HepG2 (cell line): ENCODE measurements around the gene SLC18A3. TPM values are rescaled to one million over a fixed set of nuclear protein-coding genes. Genes with fewer than 3 reads are reported as not detected.

Experiments used
- ATAC-seq: fragments of 200-7000 bp; cut with Tn5 transposase; 3 replicates; pipeline ENCODE4 v1.9.1; 2020; ENCODE audit warnings: mild to moderate bottlenecking, moderate library complexity
- BruUV-seq: library from RNA; stranded (reverse); fragments of 400-500 nt; replicated peaks from 2 replicates; lab custom pipeline; 2021; lab: Mats Ljungman, UMichigan
- CTCF ChIA-PET: fragments of 300-600 bp; formaldehyde crosslinking; extraction: SDS; loops from one replicate; lab custom pipeline; 2021; ENCODE audit warnings: low total read pairs, inconsistent platforms, low intra/inter-chr PET ratio; lab: Yijun Ruan, JAX
- POLR2A ChIA-PET: fragments of 350-600 bp; sonication (Branson Sonifier 250); formaldehyde crosslinking; loops from one replicate; lab custom pipeline; 2020; ENCODE audit warnings: antibody characterized with exemption, inconsistent platforms; lab: Yijun Ruan, JAX
- DNase-seq: peaks from one replicate; pipeline ENCODE4 v3.0.0-alpha.2; 2015; ENCODE audit warnings: low spot score
- FAIRE-seq: peaks from 3 replicates; lab custom pipeline; 2011; peaks lifted over from hg19 to GRCh38; lab: Jason Lieb, UNC
- H2AFZ ChIP-seq: one replicate; pipeline ENCODE4 v1.6.1; 2011; ENCODE audit warnings: low read length, inconsistent platforms
- H3K27ac ChIP-seq: fragments of 300-600 bp; 3 replicates; pipeline ENCODE4 v1.8.0; 2011; ENCODE audit warnings: mixed run types, mild to moderate bottlenecking, mixed read lengths, low read length, inconsistent platforms; ENCODE audit not compliant: insufficient read depth; ENCODE audit errors: extremely low read length
- H3K27me3 ChIP-seq, 2 experiments: fragments of 200-600 bp in 1 of 2; 2 replicates in 1 of 2; 3 replicates in 1 of 2; pipeline versions ENCODE4 v1.6.0 to v1.8.0; 2011; ENCODE audit warnings: low read length in 2 of 2, mild to moderate bottlenecking in 2 of 2, moderate library complexity in 2 of 2, inconsistent platforms in 1 of 2; ENCODE audit not compliant: insufficient read depth in 2 of 2, control insufficient read depth in 1 of 2
- H3K36me3 ChIP-seq, 2 experiments: fragments of 200-600 bp in 1 of 2; replicated peaks in 1 of 2; 2 replicates in 1 of 2; 3 replicates in 1 of 2; pipeline versions ENCODE4 v1.5.1 to v1.8.0; 2011; ENCODE audit warnings: low read length in 2 of 2, inconsistent platforms in 1 of 2; ENCODE audit not compliant: insufficient read depth in 2 of 2, control insufficient read depth in 1 of 2
- H3K4me1 ChIP-seq: 2 replicates; pipeline ENCODE4 v1.5.1; 2012; ENCODE audit warnings: low read length, inconsistent platforms; ENCODE audit not compliant: insufficient read depth
- H3K4me2 ChIP-seq: 2 replicates; pipeline ENCODE4 v1.6.0; 2011; ENCODE audit warnings: low read depth, low read length, inconsistent platforms
- H3K4me3 ChIP-seq, 3 experiments: fragments of 200-600 bp in 1 of 3; sonication (generic), shearing (Covaris generic) in 1 of 3; replicated peaks in 1 of 3; 2 replicates each; pipeline ENCODE4 v1.5.1; 2011 to 2016; ENCODE audit warnings: low read length in 3 of 3, inconsistent platforms in 2 of 3, low read depth in 2 of 3, mild to moderate bottlenecking in 2 of 3, control low read depth in 1 of 3, mixed read lengths in 1 of 3; ENCODE audit not compliant: insufficient read depth in 1 of 3
- H3K79me2 ChIP-seq: one replicate; pipeline ENCODE4 v1.6.1; 2011; ENCODE audit warnings: low read length, inconsistent platforms; ENCODE audit not compliant: insufficient read depth
- H3K9ac ChIP-seq: 2 replicates; pipeline ENCODE4 v1.6.0; 2011; ENCODE audit warnings: mild to moderate bottlenecking, low read depth, low read length, inconsistent platforms; ENCODE audit not compliant: insufficient read depth
- H3K9me3 ChIP-seq: 2 replicates; pipeline ENCODE4 v1.5.1; 2012; ENCODE audit warnings: mild to moderate bottlenecking, low read length
- H4K20me1 ChIP-seq: 2 replicates; pipeline ENCODE4 v1.6.0; 2011; ENCODE audit warnings: inconsistent platforms, mild to moderate bottlenecking, low read length, moderate library complexity; ENCODE audit not compliant: insufficient read depth
- ARNT ChIP-seq: fragments of 450-650 bp; IDR thresholded peaks from 2 replicates; pipeline ENCODE4 v1.6.1; 2017
- EZH2 ChIP-seq: conservative IDR thresholded peaks from 2 replicates; pipeline ENCODE4 v1.6.1; 2012; ENCODE audit warnings: mild to moderate bottlenecking, low read depth, low read length, moderate library complexity
- MTF2 ChIP-seq: sonication (generic); formaldehyde crosslinking; IDR thresholded peaks from 2 replicates; pipeline ENCODE4 v1.5.0; 2020; ENCODE audit warnings: missing genetic modification reagents, borderline replicate concordance
- TBX3 ChIP-seq: fragments of 450-650 bp; IDR thresholded peaks from 2 replicates; pipeline ENCODE4 v1.6.1; 2017; ENCODE audit warnings: antibody characterized with exemption, mild to moderate bottlenecking, inconsistent platforms, borderline replicate concordance
- ZBTB20 ChIP-seq: sonication (generic); formaldehyde crosslinking; IDR thresholded peaks from 2 replicates; pipeline ENCODE4 v1.8.1; 2023; ENCODE audit warnings: missing genetic modification reagents, low read depth, mild to moderate bottlenecking, borderline replicate concordance
- ZNF572 ChIP-seq: sonication (generic); formaldehyde crosslinking; IDR thresholded peaks from 2 replicates; pipeline ENCODE4 v1.5.1; 2020; ENCODE audit warnings: mild to moderate bottlenecking, missing genetic modification reagents
- WGBS: methylation state at CpG from one replicate; pipeline ENCODE4 v1.1.6; 2017; ENCODE audit warnings: low lambda C conversion rate; 5-methylcytosine and 5-hydroxymethylcytosine counted together
- in situ Hi-C: cut with HindIII; loops from 2 replicates; pipeline ENCODE4 v1.10.0; 2017; ENCODE audit warnings: low pct_unique_long_range_greater_than_20kb; ENCODE audit not compliant: extremely low pct_ligation_motif_present
- intact Hi-C: fragments of 100-400 bp; cut with micrococcal nuclease; formaldehyde crosslinking; loops from one replicate; pipeline ENCODE4 v1.10.0; 2022; ENCODE audit not compliant: unreplicated experiment
- polyA plus RNA-seq, 8 experiments: library from polyadenylated mRNA; depleted of rRNA in 3 of 8; stranded (reverse) in 7 of 8; unstranded in 1 of 8; fragments of >200 nt; fragmentation: Illumina TruSeq in 4 of 8; extraction: Trizol in 4 of 8; gene quantifications; 2 replicates each; pipeline versions ENCODE4 v1.2.1 to v1.2.3, GENCODE V29; 2011 to 2016; ENCODE audit warnings: low read depth in 4 of 8, missing spikeins in 1 of 8, mixed read lengths in 1 of 8; ENCODE audit not compliant: insufficient read depth in 1 of 8
- total RNA-seq, 5 experiments: library from RNA; depleted of rRNA; stranded (reverse); fragments of >200 nt; fragmentation: Illumina TruSeq; extraction: Trizol; gene quantifications; 2 replicates each; pipeline ENCODE4 v1.2.3, GENCODE V29; 2016; ENCODE audit warnings: low read depth in 1 of 5
- TF ChIP-seq, protein P1 (sequence below): sonication (generic); formaldehyde crosslinking; IDR thresholded peaks from 2 replicates; pipeline ENCODE4 v1.4.0; 2020; ENCODE audit warnings: mild to moderate bottlenecking, missing genetic modification reagents
- TF ChIP-seq, protein P2 (sequence below): sonication (generic); formaldehyde crosslinking; IDR thresholded peaks from 2 replicates; pipeline ENCODE4 v1.8.1; 2022; ENCODE audit warnings: low read depth, mild to moderate bottlenecking, missing genetic modification reagents
- TF ChIP-seq, protein P3 (sequence below): sonication (generic); formaldehyde crosslinking; IDR thresholded peaks from 2 replicates; pipeline ENCODE4 v1.5.0; 2020; ENCODE audit warnings: missing genetic modification reagents, mild to moderate bottlenecking, borderline replicate concordance
- TF ChIP-seq, protein P4 (sequence below): sonication (generic); formaldehyde crosslinking; IDR thresholded peaks from 2 replicates; pipeline ENCODE4 v1.8.0; 2022; ENCODE audit warnings: low read depth, missing genetic modification reagents

SLC18A3 gene
- total and polyA plus RNA-seq, 2 of the 13 experiments (the other 11 are each of a cell fraction or from before 2014, with no cell fraction given), result not detected

DNA sequence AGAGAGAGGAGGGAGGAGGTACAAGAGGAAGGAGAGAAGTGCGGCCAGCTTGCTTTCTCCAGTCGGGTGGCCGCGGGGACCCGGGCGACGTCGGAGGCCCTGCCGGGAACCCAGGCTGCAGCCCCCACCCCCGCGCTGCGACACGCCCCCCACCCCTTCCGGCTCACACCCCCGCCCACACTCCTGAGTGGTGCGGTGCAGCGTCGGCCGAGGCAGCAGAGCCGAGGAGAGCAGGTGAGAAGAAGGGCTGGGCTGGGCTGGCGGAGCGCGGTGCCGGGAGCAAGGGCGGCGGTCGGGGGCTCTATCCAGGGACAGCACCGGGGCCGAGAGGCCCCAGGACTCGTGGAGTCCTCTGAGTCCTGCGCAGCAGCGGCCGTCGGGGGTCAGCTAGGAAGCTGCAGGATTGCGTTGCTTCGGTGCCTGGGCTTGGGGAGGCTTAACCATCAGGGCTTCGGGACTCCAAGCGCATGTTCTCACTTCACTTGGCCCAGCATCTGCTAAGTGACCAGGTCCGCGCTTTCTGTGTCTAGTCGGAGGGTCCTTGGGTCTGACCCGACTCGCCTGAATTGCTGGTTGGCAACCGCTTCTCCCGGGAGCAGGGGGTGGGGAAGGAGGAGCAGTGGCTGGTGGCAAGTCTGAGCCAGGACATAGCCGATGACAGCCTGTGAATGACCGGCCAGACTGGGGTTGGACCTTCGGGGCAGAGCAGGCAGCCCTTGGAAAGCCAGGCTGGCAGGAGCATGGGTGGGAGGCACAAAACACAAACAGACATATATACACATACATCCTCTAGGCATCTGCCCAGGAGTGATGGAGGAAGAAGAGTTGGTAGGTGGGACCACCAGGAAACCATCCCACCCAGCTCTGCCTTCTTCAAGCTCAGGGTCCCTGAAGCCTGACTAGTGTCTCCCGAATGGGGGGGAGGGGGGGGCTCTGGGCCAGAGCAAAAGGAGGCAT, 4.4 kb downstream of the SLC18A3 start:
- FAIRE-seq, result no peak
- Histone ChIP-seq H3K79me2 (no peaks in the 10 kb centered on the region), H3K27ac (no peak overlapping the region), H3K4me3 (no peak overlapping the region), H3K9me3 (no peaks in the 10 kb centered on the region), H3K4me1 (no peaks in the 10 kb centered on the region), H2AFZ (no peak overlapping the region), H3K27me3 (peaks cover 7 to 54% of the 10 kb centered on the region in 2 experiments; a peak in 4 of 5 replicates), H3K4me2 (no peak overlapping the region), H3K9ac (no peak overlapping the region), H4K20me1 (peaks cover 2% of the 10 kb centered on the region), H3K36me3 (no peaks in the 10 kb centered on the region)
- ChIA-PET CTCF (no interaction called here), POLR2A (no interaction called here)
- 25% methylated on average over 8 of the region's 49 CpGs for WGBS
- DNase-seq, result no peak
- no peak for ATAC-seq
- TF ChIP-seq, protein P1, sequence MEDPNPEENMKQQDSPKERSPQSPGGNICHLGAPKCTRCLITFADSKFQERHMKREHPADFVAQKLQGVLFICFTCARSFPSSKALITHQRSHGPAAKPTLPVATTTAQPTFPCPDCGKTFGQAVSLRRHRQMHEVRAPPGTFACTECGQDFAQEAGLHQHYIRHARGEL (CRISPR knock-in tag), result no peak
- TF ChIP-seq EZH2, result peak; percentile 24; the same call in 1 of the 2 replicates
- intact Hi-C loops, result no loop called here
- in situ Hi-C loops, result no loop called here
- BruUV-seq, result no TSS peak

DNA sequence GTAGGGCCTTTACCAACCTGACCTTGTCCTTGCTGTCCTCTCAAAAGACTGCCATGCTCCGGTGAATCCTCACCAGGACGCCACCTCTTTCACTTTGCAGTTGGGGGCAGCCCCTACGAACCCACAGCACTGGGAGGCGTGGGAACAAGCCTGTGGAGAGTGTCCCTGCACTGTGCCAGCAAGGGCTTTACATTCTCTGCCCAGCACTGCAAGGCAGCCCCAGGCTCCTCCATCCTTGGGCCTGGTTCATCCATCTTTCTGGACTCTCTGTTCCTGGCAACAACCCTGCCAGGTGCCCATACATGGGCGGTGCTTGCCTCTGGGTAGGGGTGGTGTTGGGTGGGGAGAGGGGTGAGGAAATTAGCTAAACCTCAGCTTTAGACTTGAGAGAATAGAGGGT, 5.1 kb downstream of the SLC18A3 start:
- no peak for FAIRE-seq
- Histone ChIP-seq H3K27ac (no peak overlapping the region), H3K4me1 (no peaks in the 10 kb centered on the region), H3K27me3 (peaks cover 7 to 60% of the 10 kb centered on the region in 2 experiments; a peak in 4 of 5 replicates), H4K20me1 (peaks cover 2% of the 10 kb centered on the region), H3K79me2 (no peaks in the 10 kb centered on the region), H3K4me3 (no peak overlapping the region), H2AFZ (no peak overlapping the region), H3K9me3 (no peaks in the 10 kb centered on the region), H3K9ac (no peak overlapping the region), H3K4me2 (no peak overlapping the region), H3K36me3 (no peaks in the 10 kb centered on the region)
- intact Hi-C loops (no loop called here), in situ Hi-C loops (no loop called here)
- ATAC-seq, result no peak
- POLR2A ChIA-PET, result no interaction called here
- DNase-seq, result no peak
- 29% methylated on average over 5 of the region's 5 CpGs for WGBS
- no TSS peak for BruUV-seq
- CTCF ChIA-PET, result no interaction called here
- TF ChIP-seq, protein P2, sequence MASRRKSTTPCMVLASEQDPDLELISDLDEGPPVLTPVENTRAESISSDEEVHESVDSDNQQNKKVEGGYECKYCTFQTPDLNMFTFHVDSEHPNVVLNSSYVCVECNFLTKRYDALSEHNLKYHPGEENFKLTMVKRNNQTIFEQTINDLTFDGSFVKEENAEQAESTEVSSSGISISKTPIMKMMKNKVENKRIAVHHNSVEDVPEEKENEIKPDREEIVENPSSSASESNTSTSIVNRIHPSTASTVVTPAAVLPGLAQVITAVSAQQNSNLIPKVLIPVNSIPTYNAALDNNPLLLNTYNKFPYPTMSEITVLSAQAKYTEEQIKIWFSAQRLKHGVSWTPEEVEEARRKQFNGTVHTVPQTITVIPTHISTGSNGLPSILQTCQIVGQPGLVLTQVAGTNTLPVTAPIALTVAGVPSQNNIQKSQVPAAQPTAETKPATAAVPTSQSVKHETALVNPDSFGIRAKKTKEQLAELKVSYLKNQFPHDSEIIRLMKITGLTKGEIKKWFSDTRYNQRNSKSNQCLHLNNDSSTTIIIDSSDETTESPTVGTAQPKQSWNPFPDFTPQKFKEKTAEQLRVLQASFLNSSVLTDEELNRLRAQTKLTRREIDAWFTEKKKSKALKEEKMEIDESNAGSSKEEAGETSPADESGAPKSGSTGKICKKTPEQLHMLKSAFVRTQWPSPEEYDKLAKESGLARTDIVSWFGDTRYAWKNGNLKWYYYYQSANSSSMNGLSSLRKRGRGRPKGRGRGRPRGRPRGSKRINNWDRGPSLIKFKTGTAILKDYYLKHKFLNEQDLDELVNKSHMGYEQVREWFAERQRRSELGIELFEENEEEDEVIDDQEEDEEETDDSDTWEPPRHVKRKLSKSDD (CRISPR knock-in tag), result no peak
- TF ChIP-seq ZNF572 (CRISPR knock-in tag) (no peak), TBX3 (no peak), ZBTB20 (CRISPR knock-in tag) (no peak), ARNT (no peak), MTF2 (CRISPR knock-in tag) (no peak)
- TF ChIP-seq, protein P3, sequence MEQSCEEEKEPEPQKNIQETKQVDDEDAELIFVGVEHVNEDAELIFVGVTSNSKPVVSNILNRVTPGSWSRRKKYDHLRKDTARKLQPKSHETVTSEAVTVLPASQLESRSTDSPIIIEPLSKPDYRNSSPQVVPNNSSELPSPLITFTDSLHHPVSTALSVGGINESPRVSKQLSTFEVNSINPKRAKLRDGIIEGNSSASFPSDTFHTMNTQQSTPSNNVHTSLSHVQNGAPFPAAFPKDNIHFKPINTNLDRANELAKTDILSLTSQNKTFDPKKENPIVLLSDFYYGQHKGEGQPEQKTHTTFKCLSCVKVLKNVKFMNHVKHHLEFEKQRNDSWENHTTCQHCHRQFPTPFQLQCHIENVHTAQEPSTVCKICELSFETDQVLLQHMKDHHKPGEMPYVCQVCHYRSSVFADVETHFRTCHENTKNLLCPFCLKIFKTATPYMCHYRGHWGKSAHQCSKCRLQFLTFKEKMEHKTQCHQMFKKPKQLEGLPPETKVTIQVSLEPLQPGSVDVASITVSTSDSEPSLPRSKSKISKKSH (CRISPR knock-in tag), result no peak
- TF ChIP-seq, protein P4, sequence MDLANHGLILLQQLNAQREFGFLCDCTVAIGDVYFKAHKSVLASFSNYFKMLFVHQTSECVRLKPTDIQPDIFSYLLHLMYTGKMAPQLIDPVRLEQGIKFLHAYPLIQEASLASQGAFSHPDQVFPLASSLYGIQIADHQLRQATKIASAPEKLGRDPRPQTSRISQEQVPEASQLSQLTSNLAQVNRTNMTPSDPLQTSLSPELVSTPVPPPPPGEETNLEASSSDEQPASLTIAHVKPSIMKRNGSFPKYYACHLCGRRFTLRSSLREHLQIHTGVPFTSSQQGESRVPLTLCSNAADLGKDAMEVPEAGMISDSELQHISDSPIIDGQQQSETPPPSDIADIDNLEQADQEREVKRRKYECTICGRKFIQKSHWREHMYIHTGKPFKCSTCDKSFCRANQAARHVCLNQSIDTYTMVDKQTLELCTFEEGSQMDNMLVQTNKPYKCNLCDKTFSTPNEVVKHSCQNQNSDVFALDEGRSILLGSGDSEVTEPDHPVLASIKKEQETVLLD, result no peak
